Neural progenitor cell (in vitro differentiated cells): ENCODE results near the gene SLC12A7. TPM values are rescaled to one million over a fixed set of nuclear protein-coding genes. Genes with fewer than 3 reads are reported as not detected.

Experiments
- DNase-seq: peaks from one replicate; pipeline ENCODE4 v3.0.0-alpha.2; 2016; ENCODE audit warnings: low spot score
- H2AFZ ChIP-seq: fragments of 200-600 bp; sonication (generic); replicated peaks from 2 replicates; pipeline ENCODE4 v1.6.1; 2016; ENCODE audit warnings: antibody characterized with exemption
- H3F3A ChIP-seq: fragments of 200-600 bp; sonication (generic); 2 replicates; pipeline ENCODE4 v1.6.1; 2016; ENCODE audit warnings: antibody characterized with exemption, low read depth
- H3K27ac ChIP-seq: fragments of 200-600 bp; sonication (generic); 2 replicates; pipeline ENCODE4 v1.5.1; 2016; ENCODE audit warnings: mild to moderate bottlenecking
- H3K27me3 ChIP-seq: fragments of 200-600 bp; sonication (generic); 2 replicates; pipeline ENCODE4 v1.6.1; 2016; ENCODE audit warnings: mild to moderate bottlenecking, moderate library complexity
- H3K36me3 ChIP-seq: fragments of 200-600 bp; sonication (generic); 2 replicates; pipeline ENCODE4 v1.5.1; 2016
- H3K4me1 ChIP-seq: fragments of 200-600 bp; sonication (generic); 2 replicates; pipeline ENCODE4 v1.6.1; 2016; ENCODE audit warnings: mixed run types
- H3K4me2 ChIP-seq: fragments of 200-600 bp; sonication (generic); 2 replicates; pipeline ENCODE4 v1.6.1; 2016
- H3K4me3 ChIP-seq: fragments of 200-600 bp; sonication (generic); 2 replicates; pipeline ENCODE4 v1.5.1; 2016
- H3K79me2 ChIP-seq: fragments of 200-600 bp; sonication (generic); 2 replicates; pipeline ENCODE4 v1.6.1; 2016; ENCODE audit warnings: low read depth
- H3K9ac ChIP-seq: fragments of 200-600 bp; sonication (generic); 2 replicates; pipeline ENCODE4 v1.6.1; 2016
- H3K9me3 ChIP-seq: fragments of 200-600 bp; sonication (generic); 2 replicates; pipeline ENCODE4 v1.5.1; 2016; ENCODE audit warnings: low read depth
- H4K20me1 ChIP-seq: fragments of 200-600 bp; sonication (generic); 2 replicates; pipeline ENCODE4 v1.6.1; 2016; ENCODE audit warnings: low read depth
- H3K27ac Mint-ChIP-seq: 3 replicates; pipeline ENCODE4 v1.8.0; 2021; ENCODE audit warnings: mixed read lengths
- H3K27me3 Mint-ChIP-seq: 2 replicates; pipeline ENCODE4 v1.8.0; 2022; ENCODE audit warnings: low read depth, mild to moderate bottlenecking, inconsistent platforms, moderate library complexity, mixed read lengths; ENCODE audit not compliant: insufficient read depth
- H3K36me3 Mint-ChIP-seq: 3 replicates; pipeline ENCODE4 v1.8.0; 2021; ENCODE audit warnings: mixed read lengths
- H3K4me1 Mint-ChIP-seq: 3 replicates; pipeline ENCODE4 v1.8.0; 2021; ENCODE audit warnings: mixed read lengths
- H3K4me3 Mint-ChIP-seq: 3 replicates; pipeline ENCODE4 v1.8.0; 2021; ENCODE audit warnings: mild to moderate bottlenecking, moderate library complexity, mixed read lengths
- H3K9me3 Mint-ChIP-seq: 3 replicates; pipeline ENCODE4 v1.8.0; 2020; ENCODE audit warnings: mixed read lengths
- CTCF ChIP-seq: fragments of 200-600 bp; sonication (generic); IDR thresholded peaks from 2 replicates; pipeline ENCODE4 v1.5.1; 2017; ENCODE audit warnings: antibody characterized with exemption, mild to moderate bottlenecking
- EZH2 ChIP-seq: fragments of 200-600 bp; sonication (generic); IDR thresholded peaks from 2 replicates; pipeline ENCODE4 v1.6.1; 2017; ENCODE audit warnings: antibody characterized with exemption, mild to moderate bottlenecking, moderate library complexity
- EZH2phosphoT487 ChIP-seq: fragments of 200-600 bp; sonication (generic); IDR thresholded peaks from 2 replicates; pipeline ENCODE4 v1.6.1; 2017; ENCODE audit warnings: antibody characterized with exemption
- total RNA-seq: library from RNA; depleted of rRNA; stranded (reverse); fragments of >200 nt; gene quantifications from 2 replicates; pipeline ENCODE4 v1.2.3, GENCODE V29; 2015; ENCODE audit warnings: low replicate concordance

SLC12A7 gene
- total RNA-seq, 1 donor from 2014 or later, result 7.5 TPM

GRCh38 chr5:1021136-1021968 is 90.5 kb downstream of the SLC12A7 start:
- Mint-ChIP-seq H3K9me3 (no peaks in the 10 kb centered on the region), H3K27ac (no peak overlapping the region), H3K4me1 (peaks cover 28% of the 10 kb centered on the region), H3K36me3 (no peaks in the 10 kb centered on the region), H3K4me3 (no peak overlapping the region), H3K27me3 (peaks cover 3% of the 10 kb centered on the region)
- Histone ChIP-seq H3K4me3 (no peak overlapping the region), H3K4me2 (peak overlapping the region; percentile 14), H3K9me3 (no peaks in the 10 kb centered on the region), H3K27ac (no peak overlapping the region), H4K20me1 (no peaks in the 10 kb centered on the region), H3K79me2 (no peaks in the 10 kb centered on the region), H3K9ac (no peak overlapping the region), H3F3A (peaks cover 16% of the 10 kb centered on the region), H3K4me1 (peaks cover 19% of the 10 kb centered on the region), H3K27me3 (no peaks in the 10 kb centered on the region), H3K36me3 (no peaks in the 10 kb centered on the region), H2AFZ (no peak overlapping the region)
- no peak for DNase-seq
- TF ChIP-seq EZH2, result no peak
- no peak for TF ChIP-seq EZH2phosphoT487
- no peak for TF ChIP-seq CTCF

GRCh38 chr5:1020452-1020961 is 91.4 kb downstream of the SLC12A7 start:
- Mint-ChIP-seq H3K9me3 (no peaks in the 10 kb centered on the region), H3K27me3 (peaks cover 3% of the 10 kb centered on the region), H3K36me3 (no peaks in the 10 kb centered on the region), H3K27ac (peak overlapping the region; percentile 77), H3K4me1 (peaks cover 28% of the 10 kb centered on the region), H3K4me3 (no peak overlapping the region)
- Histone ChIP-seq H3K4me1 (peaks cover 19% of the 10 kb centered on the region), H3K79me2 (no peaks in the 10 kb centered on the region), H3K4me2 (no peak overlapping the region), H3K9ac (no peak overlapping the region), H3K4me3 (no peak overlapping the region), H4K20me1 (no peaks in the 10 kb centered on the region), H3K36me3 (no peaks in the 10 kb centered on the region), H3F3A (peaks cover 16% of the 10 kb centered on the region), H2AFZ (no peak overlapping the region), H3K27ac (no peak overlapping the region), H3K27me3 (no peaks in the 10 kb centered on the region), H3K9me3 (no peaks in the 10 kb centered on the region)
- DNase-seq, result no peak
- TF ChIP-seq EZH2 (no peak), EZH2phosphoT487 (no peak), CTCF (no peak)

GRCh38 chr5:1019001-1019905 is 92.6 kb downstream of the SLC12A7 start:
- Mint-ChIP-seq H3K36me3 (no peaks in the 10 kb centered on the region), H3K27me3 (peaks cover 3% of the 10 kb centered on the region), H3K9me3 (no peaks in the 10 kb centered on the region), H3K4me1 (peaks cover 28% of the 10 kb centered on the region), H3K27ac (peak overlapping the region; percentile 7), H3K4me3 (peak overlapping the region; percentile 28)
- peaks cover 16% of the 10 kb centered on the region for H3F3A ChIP-seq
- H3K79me2 ChIP-seq, result no peaks in the 10 kb centered on the region
- H3K9ac ChIP-seq, result no peak overlapping the region
- H3K4me1 ChIP-seq, result peaks cover 19% of the 10 kb centered on the region
- TF ChIP-seq EZH2phosphoT487 (no peak), CTCF (no peak), EZH2 (no peak)
- H4K20me1 ChIP-seq, result no peaks in the 10 kb centered on the region
- no peak overlapping the region for H3K4me3 ChIP-seq
- no peak overlapping the region for H2AFZ ChIP-seq
- DNase-seq, result no peak
- H3K9me3 ChIP-seq, result no peaks in the 10 kb centered on the region
- H3K4me2 ChIP-seq, result no peak overlapping the region
- H3K27me3 ChIP-seq, result no peaks in the 10 kb centered on the region
- no peak overlapping the region for H3K27ac ChIP-seq
- no peaks in the 10 kb centered on the region for H3K36me3 ChIP-seq
